ENCODE results near the gene CSHL1.
"Not testable (repeated sequence)": the region's sequence is repeated elsewhere in the genome, so short reads cannot be mapped to it uniquely, and the experiment has no call there.

Gene CSHL1

GRCh38 chr17:63910096-63910495, 962 bp downstream of the CSHL1 start:
- no peaks in the 10 kb centered on the region for H3K36me3 ChIP-seq
- intact Hi-C loops (cut with DNase I; ENCODE audit: low total_unique reads): no loop called here

DNA sequence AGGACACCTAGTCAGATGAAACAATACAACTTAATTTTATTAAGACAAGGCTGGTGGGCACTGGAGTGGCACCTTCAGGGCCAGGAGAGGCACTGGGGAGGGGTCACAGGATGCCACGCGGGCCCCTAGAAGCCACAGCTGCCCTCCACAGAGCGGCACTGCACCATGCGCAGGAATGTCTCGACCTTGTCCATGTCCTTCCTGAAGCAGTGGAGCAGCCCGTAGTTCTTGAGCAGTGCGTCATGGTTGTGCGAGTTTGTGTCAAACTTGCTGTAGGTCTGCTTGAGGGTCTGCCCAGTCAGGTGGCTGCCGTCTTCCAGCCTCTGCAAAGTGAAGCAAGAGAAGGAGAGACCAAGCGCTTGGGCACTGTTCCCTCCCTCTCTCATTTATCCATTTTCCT, 1.5 kb downstream of the CSHL1 start:
- H3K4me3 ChIP-seq; H3K4me1 ChIP-seq; H3K9me3 ChIP-seq; intact Hi-C loops (cut with DNase I; ENCODE audit: low total_unique reads); H3K27ac ChIP-seq; DNase-seq; H3K36me3 ChIP-seq: not testable (repeated sequence)
- H3K27me3 ChIP-seq: peaks cover 0 to 14% of the 10 kb centered on the region in 2 donors

More at GRCh38 chr17:63910096-63910495, 962 bp downstream of the CSHL1 start:
- Histone ChIP-seq H3K4me3 (no peak overlapping the region), H3K27me3 (peaks cover 0 to 14% of the 10 kb centered on the region in 2 donors), H3K27ac (no peak overlapping the region), H3K9me3 (no peaks in the 10 kb centered on the region), H3K4me1 (no peaks in the 10 kb centered on the region)
- no peak for TF ChIP-seq CTCF (IDR thresholded peaks at IDR 0.05)
- no peak for DNase-seq

GRCh38 chr17:63907161-63907778, 3.8 kb downstream of the CSHL1 start:
- peaks cover 0 to 17% of the 10 kb centered on the region in 2 donors for H3K27me3 ChIP-seq
- H3K4me3 ChIP-seq; H3K4me1 ChIP-seq; intact Hi-C loops (cut with DNase I; ENCODE audit: low total_unique reads); H3K9me3 ChIP-seq; H3K36me3 ChIP-seq; DNase-seq; H3K27ac ChIP-seq: not testable (repeated sequence)

DNA sequence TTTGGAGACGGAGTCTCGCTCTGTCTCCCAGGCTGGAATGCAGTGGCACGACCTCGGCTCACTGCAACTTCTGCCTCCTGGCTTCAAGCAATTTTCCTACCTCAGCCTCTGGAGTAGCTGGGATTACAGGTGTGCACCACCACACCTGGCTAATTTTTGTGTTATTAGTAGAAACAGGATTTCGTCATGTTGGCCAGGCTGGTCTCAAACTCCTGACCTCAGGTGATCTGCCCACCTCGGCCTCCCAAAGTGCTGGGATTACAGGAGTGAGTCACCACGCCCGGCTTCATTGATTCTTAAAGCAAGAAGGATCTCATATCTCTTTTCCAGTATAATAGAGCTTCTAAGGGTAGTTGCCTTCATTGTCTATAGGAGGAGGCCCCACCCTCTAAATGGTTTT, 6.3 kb downstream of the CSHL1 start:
- H3K4me1 ChIP-seq; intact Hi-C loops (cut with DNase I; ENCODE audit: low total_unique reads); H3K27ac ChIP-seq; H3K27me3 ChIP-seq; H3K36me3 ChIP-seq; H3K4me3 ChIP-seq; DNase-seq; H3K9me3 ChIP-seq: not testable (repeated sequence)

- intact Hi-C loops (cut with DNase I; ENCODE audit: low total_unique reads); H3K4me3 ChIP-seq; H3K27me3 ChIP-seq; DNase-seq; H3K9me3 ChIP-seq; H3K4me1 ChIP-seq; H3K36me3 ChIP-seq; H3K27ac ChIP-seq: not testable (repeated sequence)
- TF ChIP-seq CTCF (IDR thresholded peaks at IDR 0.05): peak in 1 of 2 experiments; percentile 29
Observed at GRCh38 chr17:63903787-63904201, 7.3 kb downstream of the CSHL1 start.

GRCh38 chr17:63901971-63902370, 9.1 kb downstream of the CSHL1 start:
- H3K27me3 ChIP-seq; DNase-seq; H3K36me3 ChIP-seq; H3K27ac ChIP-seq; intact Hi-C loops (cut with DNase I; ENCODE audit: low total_unique reads); H3K9me3 ChIP-seq; H3K4me3 ChIP-seq; H3K4me1 ChIP-seq: not testable (repeated sequence)

DNA sequence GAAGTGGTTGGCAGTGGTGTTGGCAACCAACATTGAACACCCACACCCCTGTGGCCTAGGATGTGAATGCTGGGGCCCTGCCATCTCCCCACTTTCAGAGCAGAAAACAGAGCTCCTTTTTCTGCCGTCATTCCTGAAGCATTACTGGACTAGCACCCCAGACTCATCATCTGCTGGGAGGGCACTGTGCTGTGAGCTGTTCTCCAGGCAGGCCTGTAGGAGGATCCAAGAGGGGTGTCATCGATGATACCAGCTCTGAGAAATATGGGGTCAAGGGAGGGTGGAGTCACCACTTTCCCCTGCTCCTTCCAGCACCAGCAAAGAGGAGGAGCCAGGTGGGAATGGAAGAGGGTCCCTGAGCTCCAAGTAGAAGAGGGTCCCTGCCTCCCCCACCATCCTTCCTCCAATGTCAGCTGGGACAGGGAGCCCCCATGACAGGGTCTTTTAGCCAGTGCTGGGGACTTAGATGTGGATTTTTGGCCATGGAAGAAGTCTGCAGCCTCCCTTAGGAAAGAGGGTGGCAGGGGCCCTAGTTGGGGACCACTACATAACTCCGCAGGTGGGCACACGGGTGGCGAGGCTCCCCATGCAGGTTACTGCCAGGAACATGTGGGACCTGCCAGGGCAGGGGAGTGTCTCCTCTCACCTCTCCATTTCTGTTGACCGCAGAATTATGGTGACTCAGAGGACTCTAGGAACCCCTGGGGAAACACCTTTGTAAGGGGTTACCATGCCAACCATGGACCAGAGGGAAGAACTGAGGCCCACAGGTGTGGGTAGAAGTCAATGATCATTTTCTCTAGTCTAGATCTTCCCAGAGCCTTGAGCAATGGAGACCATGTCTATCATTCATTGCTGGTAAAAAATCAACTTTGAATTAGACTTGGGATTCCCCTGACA, 11.9 kb downstream of the CSHL1 start:
- intact Hi-C loops (cut with DNase I; ENCODE audit: low total_unique reads); DNase-seq; H3K4me3 ChIP-seq: not testable (repeated sequence)

DNA sequence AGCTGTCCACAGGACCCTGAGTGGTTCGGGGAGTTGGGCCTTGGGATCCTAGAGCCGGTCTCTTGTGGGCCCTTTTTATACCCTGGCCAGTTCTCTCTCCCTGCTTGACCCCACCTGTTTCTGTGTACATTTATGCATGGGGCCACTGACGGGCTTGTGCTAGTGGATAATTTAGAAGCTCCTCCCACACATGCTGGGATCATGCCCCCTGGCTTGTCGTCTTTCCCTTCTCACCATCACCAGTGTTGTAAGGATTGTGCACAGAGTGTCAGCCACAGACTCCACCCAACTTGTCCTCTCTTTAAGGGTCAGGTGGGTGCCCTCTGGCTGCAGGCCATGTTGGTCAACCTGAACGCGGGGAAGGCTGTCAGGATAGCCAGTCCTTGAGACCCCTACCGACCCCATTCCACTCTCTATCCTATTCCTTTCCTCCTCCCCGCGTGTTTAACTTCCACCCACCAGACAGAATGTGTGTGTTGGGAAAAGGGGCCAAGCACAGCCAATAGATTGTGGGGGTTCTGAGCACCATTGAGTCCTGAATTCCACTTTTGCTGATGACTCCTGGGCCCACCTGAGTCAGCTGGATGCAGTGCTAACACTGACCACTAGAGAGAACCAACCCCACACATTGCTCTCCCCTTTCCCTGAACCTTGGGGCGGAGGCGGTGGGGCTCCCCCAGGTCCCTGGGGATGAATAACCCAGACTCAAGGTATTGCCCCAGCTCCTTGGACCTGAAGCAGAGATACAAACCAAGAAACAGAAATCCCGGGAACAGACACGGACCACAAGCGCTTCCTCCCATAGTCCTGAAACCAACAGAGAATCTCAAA, 14.3 kb downstream of the CSHL1 start, which contains the start of gene CSH1:
Gene CSH1, minus strand, starts transcription at position 51 of the 831 bp plus-strand sequence. CDS start 63 bp downstream, outside the sequence.
- intact Hi-C loops (cut with DNase I; ENCODE audit: low total_unique reads): not testable (repeated sequence)

More for the DNA sequence above, 11.9 kb downstream of the CSHL1 start:
- not testable (repeated sequence) for H3K36me3 ChIP-seq, H3K27ac ChIP-seq, H3K27me3 ChIP-seq, H3K9me3 ChIP-seq, H3K4me1 ChIP-seq

GRCh38 chr17:63894821-63895220, 16.2 kb downstream of the CSHL1 start:
- H3K27me3 ChIP-seq; H3K36me3 ChIP-seq; H3K4me3 ChIP-seq; H3K9me3 ChIP-seq; H3K27ac ChIP-seq; intact Hi-C loops (cut with DNase I; ENCODE audit: low total_unique reads); DNase-seq; H3K4me1 ChIP-seq: not testable (repeated sequence)

More for the DNA sequence above, 14.3 kb downstream of the CSHL1 start, which contains the start of gene CSH1:
- not testable (repeated sequence) for H3K27ac ChIP-seq, H3K27me3 ChIP-seq, H3K4me3 ChIP-seq, H3K9me3 ChIP-seq, H3K36me3 ChIP-seq, H3K4me1 ChIP-seq, DNase-seq

DNA sequence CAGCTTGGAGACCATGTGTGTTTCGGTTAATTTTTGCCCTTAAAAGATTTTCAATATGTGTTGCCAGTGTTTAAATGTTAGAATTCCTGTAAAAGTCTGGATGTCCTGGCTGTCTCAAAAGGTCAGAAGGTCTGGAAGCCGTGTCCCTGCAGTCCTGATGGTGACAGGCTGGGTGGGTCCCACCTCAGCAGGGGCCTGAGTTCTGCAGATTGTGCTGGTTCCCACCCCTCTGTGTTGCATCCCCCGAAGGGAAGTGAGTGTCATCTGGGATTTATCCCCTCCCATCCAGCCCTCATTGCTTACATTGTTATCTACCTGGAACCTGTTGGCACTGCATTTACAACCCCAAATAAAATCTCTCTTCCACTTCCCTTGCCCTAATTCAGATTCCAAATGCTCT, 17.0 kb downstream of the CSHL1 start:
- H3K27me3 ChIP-seq; DNase-seq; H3K4me3 ChIP-seq; H3K9me3 ChIP-seq; intact Hi-C loops (cut with DNase I; ENCODE audit: low total_unique reads); H3K27ac ChIP-seq; H3K36me3 ChIP-seq; H3K4me1 ChIP-seq: not testable (repeated sequence)

GRCh38 chr17:63892316-63893037, 18.6 kb downstream of the CSHL1 start:
- H3K4me1 ChIP-seq; H3K9me3 ChIP-seq; H3K27ac ChIP-seq; DNase-seq; intact Hi-C loops (cut with DNase I; ENCODE audit: low total_unique reads); H3K36me3 ChIP-seq; H3K27me3 ChIP-seq; H3K4me3 ChIP-seq: not testable (repeated sequence)

All from tibial artery (tissue), 4 donors.